ENCODE results near the gene LIMS1. TPM values are rescaled to one million over a fixed set of nuclear protein-coding genes. Genes with fewer than 3 reads are reported as not detected.
"Not testable (repeated sequence)": the region's sequence is repeated elsewhere in the genome, so short reads cannot be mapped to it uniquely, and the experiment has no call there.

Gene LIMS1
- total and polyA plus RNA-seq, 2 of the 13 experiments (the other 11 are each of a cell fraction or from before 2014, with no cell fraction given) = 38.3 to 49.6 TPM

DNA sequence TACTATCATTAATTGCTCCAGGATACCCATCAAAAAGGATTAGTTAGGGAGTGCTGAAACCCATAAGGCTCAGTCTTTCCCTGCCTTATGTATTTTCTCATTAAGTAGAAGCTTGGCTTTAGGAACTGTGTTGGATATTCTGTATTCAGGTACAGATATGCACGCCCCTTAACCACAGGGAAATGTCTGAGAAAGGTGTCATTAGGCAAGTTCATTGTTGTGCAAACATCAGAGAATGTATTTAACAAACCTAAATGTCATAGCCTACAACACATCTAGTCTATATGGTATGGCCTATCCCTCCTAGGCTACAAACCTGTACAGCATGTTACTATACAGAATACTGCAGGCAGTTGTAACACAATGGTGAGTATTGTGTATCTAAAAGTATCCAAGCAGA lies 130.7 kb downstream of the LIMS1 start:
- 93% methylated on average over 1 of the region's 1 CpG for WGBS (ENCODE audit: low lambda C conversion rate)
- H2AFZ ChIP-seq (ENCODE audit: low read length); H3K4me3 ChIP-seq (replicated peaks in 1 of 3; ENCODE audit: insufficient read depth in 1 of 3, low read depth in 2 of 3, low read length in 3 of 3); H3K9me3 ChIP-seq (ENCODE audit: low read length); H4K20me1 ChIP-seq (ENCODE audit: insufficient read depth, low read length); DNase-seq (ENCODE audit: low spot score); H3K27ac ChIP-seq (ENCODE audit: extremely low read length, insufficient read depth, low read length); ATAC-seq; H3K4me1 ChIP-seq (ENCODE audit: insufficient read depth, low read length); POLR2A ChIA-PET; BruUV-seq (replicated peaks); CTCF ChIA-PET (ENCODE audit: low intra/inter-chr PET ratio, low total read pairs); in situ Hi-C loops (cut with HindIII; ENCODE audit: extremely low pct_ligation_motif_present, low pct_unique_long_range_greater_than_20kb); FAIRE-seq; intact Hi-C loops (cut with micrococcal nuclease; ENCODE audit: unreplicated experiment); H3K79me2 ChIP-seq (ENCODE audit: insufficient read depth, low read length); H3K27me3 ChIP-seq (ENCODE audit: control insufficient read depth in 1 of 2, insufficient read depth in 2 of 2, low read length in 2 of 2); H3K4me2 ChIP-seq (ENCODE audit: low read depth, low read length); H3K36me3 ChIP-seq (replicated peaks in 1 of 2; ENCODE audit: control insufficient read depth in 1 of 2, insufficient read depth in 2 of 2, low read length in 2 of 2); H3K9ac ChIP-seq (ENCODE audit: insufficient read depth, low read depth, low read length): not testable (repeated sequence)

DNA sequence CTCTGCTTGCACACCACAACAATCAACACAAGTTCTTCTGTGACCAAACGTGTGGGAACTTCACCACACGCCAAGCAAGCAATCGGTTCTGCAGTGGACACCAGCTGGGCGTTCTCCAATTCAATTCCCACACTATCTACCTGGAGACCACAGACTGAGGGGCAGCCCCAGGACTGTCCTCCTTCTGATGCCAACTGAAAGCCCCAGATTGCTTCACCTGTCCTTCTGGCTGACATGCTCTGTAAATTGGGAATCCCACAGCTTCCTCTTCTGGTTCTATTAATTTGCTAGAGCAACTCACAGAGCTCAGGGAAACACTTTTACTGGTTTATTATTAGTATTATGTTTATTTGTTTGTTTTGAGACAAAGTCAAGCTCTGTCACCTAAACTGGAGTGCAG lies 131.7 kb downstream of the LIMS1 start:
- H3K36me3 ChIP-seq (replicated peaks in 1 of 2; ENCODE audit: control insufficient read depth in 1 of 2, insufficient read depth in 2 of 2, low read length in 2 of 2); POLR2A ChIA-PET; H3K4me1 ChIP-seq (ENCODE audit: insufficient read depth, low read length); H3K4me2 ChIP-seq (ENCODE audit: low read depth, low read length); CTCF ChIA-PET (ENCODE audit: low intra/inter-chr PET ratio, low total read pairs); FAIRE-seq; H2AFZ ChIP-seq (ENCODE audit: low read length); H3K27ac ChIP-seq (ENCODE audit: extremely low read length, insufficient read depth, low read length); DNase-seq (ENCODE audit: low spot score); H3K79me2 ChIP-seq (ENCODE audit: insufficient read depth, low read length); H3K4me3 ChIP-seq (replicated peaks in 1 of 3; ENCODE audit: insufficient read depth in 1 of 3, low read depth in 2 of 3, low read length in 3 of 3); BruUV-seq (replicated peaks); H3K9ac ChIP-seq (ENCODE audit: insufficient read depth, low read depth, low read length); intact Hi-C loops (cut with micrococcal nuclease; ENCODE audit: unreplicated experiment); H4K20me1 ChIP-seq (ENCODE audit: insufficient read depth, low read length); ATAC-seq; in situ Hi-C loops (cut with HindIII; ENCODE audit: extremely low pct_ligation_motif_present, low pct_unique_long_range_greater_than_20kb); H3K9me3 ChIP-seq (ENCODE audit: low read length); H3K27me3 ChIP-seq (ENCODE audit: control insufficient read depth in 1 of 2, insufficient read depth in 2 of 2, low read length in 2 of 2): not testable (repeated sequence)
- 95% methylated on average over 4 of the region's 4 CpGs for WGBS (ENCODE audit: low lambda C conversion rate)

- CTCF ChIA-PET (ENCODE audit: low intra/inter-chr PET ratio, low total read pairs); FAIRE-seq; H2AFZ ChIP-seq (ENCODE audit: low read length); H4K20me1 ChIP-seq (ENCODE audit: insufficient read depth, low read length); H3K4me2 ChIP-seq (ENCODE audit: low read depth, low read length); H3K4me1 ChIP-seq (ENCODE audit: insufficient read depth, low read length); H3K27ac ChIP-seq (ENCODE audit: extremely low read length, insufficient read depth, low read length); in situ Hi-C loops (cut with HindIII; ENCODE audit: extremely low pct_ligation_motif_present, low pct_unique_long_range_greater_than_20kb); intact Hi-C loops (cut with micrococcal nuclease; ENCODE audit: unreplicated experiment); BruUV-seq (replicated peaks); H3K9me3 ChIP-seq (ENCODE audit: low read length); H3K79me2 ChIP-seq (ENCODE audit: insufficient read depth, low read length); H3K27me3 ChIP-seq (ENCODE audit: control insufficient read depth in 1 of 2, insufficient read depth in 2 of 2, low read length in 2 of 2); H3K9ac ChIP-seq (ENCODE audit: insufficient read depth, low read depth, low read length); H3K36me3 ChIP-seq (replicated peaks in 1 of 2; ENCODE audit: control insufficient read depth in 1 of 2, insufficient read depth in 2 of 2, low read length in 2 of 2); H3K4me3 ChIP-seq (replicated peaks in 1 of 3; ENCODE audit: insufficient read depth in 1 of 3, low read depth in 2 of 3, low read length in 3 of 3): not testable (repeated sequence)
- WGBS (ENCODE audit: low lambda C conversion rate) = 62% methylated on average over 2 of the region's 2 CpGs
- peak; percentile 47 for DNase-seq (ENCODE audit: low spot score)
- peak; percentile 69 for ATAC-seq
- TF ChIP-seq GATAD2A (CRISPR knock-in tag; IDR thresholded peaks at IDR 0.05) (peak; percentile 25; the same call in 1 of the 2 replicates), ZNF644 (CRISPR knock-in tag; IDR thresholded peaks at IDR 0.05; ENCODE audit: low read depth) (0 out of 2 replicates have a peak, but pooled peaks have one; percentile 9), CEBPG (CRISPR knock-in tag; IDR thresholded peaks at IDR 0.05) (peak; percentile 67), CEBPB (IDR thresholded peaks at IDR 0.05; ENCODE audit: borderline replicate concordance, low read depth, low read length) (peak; percentile 56; the same call in 1 of the 2 replicates)
- TF ChIP-seq, protein P1, sequence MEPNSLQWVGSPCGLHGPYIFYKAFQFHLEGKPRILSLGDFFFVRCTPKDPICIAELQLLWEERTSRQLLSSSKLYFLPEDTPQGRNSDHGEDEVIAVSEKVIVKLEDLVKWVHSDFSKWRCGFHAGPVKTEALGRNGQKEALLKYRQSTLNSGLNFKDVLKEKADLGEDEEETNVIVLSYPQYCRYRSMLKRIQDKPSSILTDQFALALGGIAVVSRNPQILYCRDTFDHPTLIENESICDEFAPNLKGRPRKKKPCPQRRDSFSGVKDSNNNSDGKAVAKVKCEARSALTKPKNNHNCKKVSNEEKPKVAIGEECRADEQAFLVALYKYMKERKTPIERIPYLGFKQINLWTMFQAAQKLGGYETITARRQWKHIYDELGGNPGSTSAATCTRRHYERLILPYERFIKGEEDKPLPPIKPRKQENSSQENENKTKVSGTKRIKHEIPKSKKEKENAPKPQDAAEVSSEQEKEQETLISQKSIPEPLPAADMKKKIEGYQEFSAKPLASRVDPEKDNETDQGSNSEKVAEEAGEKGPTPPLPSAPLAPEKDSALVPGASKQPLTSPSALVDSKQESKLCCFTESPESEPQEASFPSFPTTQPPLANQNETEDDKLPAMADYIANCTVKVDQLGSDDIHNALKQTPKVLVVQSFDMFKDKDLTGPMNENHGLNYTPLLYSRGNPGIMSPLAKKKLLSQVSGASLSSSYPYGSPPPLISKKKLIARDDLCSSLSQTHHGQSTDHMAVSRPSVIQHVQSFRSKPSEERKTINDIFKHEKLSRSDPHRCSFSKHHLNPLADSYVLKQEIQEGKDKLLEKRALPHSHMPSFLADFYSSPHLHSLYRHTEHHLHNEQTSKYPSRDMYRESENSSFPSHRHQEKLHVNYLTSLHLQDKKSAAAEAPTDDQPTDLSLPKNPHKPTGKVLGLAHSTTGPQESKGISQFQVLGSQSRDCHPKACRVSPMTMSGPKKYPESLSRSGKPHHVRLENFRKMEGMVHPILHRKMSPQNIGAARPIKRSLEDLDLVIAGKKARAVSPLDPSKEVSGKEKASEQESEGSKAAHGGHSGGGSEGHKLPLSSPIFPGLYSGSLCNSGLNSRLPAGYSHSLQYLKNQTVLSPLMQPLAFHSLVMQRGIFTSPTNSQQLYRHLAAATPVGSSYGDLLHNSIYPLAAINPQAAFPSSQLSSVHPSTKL (CRISPR knock-in tag; IDR thresholded peaks at IDR 0.05) = 0 out of 2 replicates have a peak, but pooled peaks have one; percentile 10
- POLR2A ChIA-PET = interaction anchor here (0.7 kb wide), 1 partner anchor 334 kb away, joined by 3 read pairs; no protein-coding TSS in a partner anchor
Observed at GRCh38 chr2:108667140-108667539, 132.9 kb downstream of the LIMS1 start.
